Thyroid gland (tissue), 4 donors: ENCODE results near the gene IQCE. TPM values are rescaled to one million over a fixed set of nuclear protein-coding genes. Genes with fewer than 3 reads are reported as not detected.

ENCODE experiments used
- DNase-seq, 2 donors: peaks; one replicate each; pipeline ENCODE4 v3.0.0-alpha.2; 2019
- H3K27ac ChIP-seq, 3 donors: fragments of 200-600 bp; sonication (generic); 1 replicate in 2 of 3; 2 replicates in 1 of 3; pipeline ENCODE4 v1.5.1; 2016 to 2019; ENCODE audit warnings: mild to moderate bottlenecking in 1 of 3, moderate library complexity in 1 of 3
- H3K27me3 ChIP-seq: fragments of 200-600 bp; sonication (generic); one replicate; pipeline ENCODE4 v1.5.1; 2019
- H3K36me3 ChIP-seq, 2 donors: fragments of 200-600 bp; sonication (generic); one replicate each; pipeline ENCODE4 v1.5.1; 2016 to 2019
- H3K4me1 ChIP-seq, 2 donors: fragments of 200-600 bp; sonication (generic); one replicate each; pipeline ENCODE4 v1.5.1; 2017 to 2019
- H3K4me3 ChIP-seq, 3 donors: fragments of 200-600 bp; sonication (generic); replicated peaks in 1 of 3; 1 replicate in 2 of 3; 2 replicates in 1 of 3; pipeline ENCODE4 v1.5.1; 2016; ENCODE audit warnings: mild to moderate bottlenecking in 1 of 3
- H3K9me3 ChIP-seq: fragments of 200-600 bp; sonication (generic); one replicate; pipeline ENCODE4 v1.5.1; 2017
- CTCF ChIP-seq, 6 experiments: fragments of 200-600 bp in 3 of 6; fragments of 450-650 bp in 3 of 6; sonication (generic) in 3 of 6; IDR thresholded peaks; one replicate each; pipeline ENCODE4 v1.5.1; 2016 to 2019; ENCODE audit warnings: antibody characterized with exemption in 6 of 6, mild to moderate bottlenecking in 2 of 6, inconsistent platforms in 1 of 6, moderate library complexity in 1 of 6
- POLR2A ChIP-seq, 2 donors: fragments of 450-650 bp; IDR thresholded peaks; one replicate each; pipeline ENCODE4 v1.6.1; 2017; ENCODE audit warnings: antibody characterized with exemption in 2 of 2, mild to moderate bottlenecking in 2 of 2, moderate library complexity in 1 of 2
- WGBS, 2 donors: methylation state at CpG; one replicate each; pipeline ENCODE4 v1.1.5; 2017; 5-methylcytosine and 5-hydroxymethylcytosine counted together
- intact Hi-C: fragments of 100-400 bp; cut with DNase I; formaldehyde crosslinking; loops from one replicate; pipeline ENCODE4 v1.15.1; 2023
- total RNA-seq, 4 donors: library from RNA; depleted of rRNA; stranded (reverse); fragments of >200 nt; gene quantifications; one replicate each; pipeline ENCODE4 v1.2.3, GENCODE V29; 2016

IQCE gene
- total RNA-seq, 4 donors from 2014 or later: 16.0 to 40.2 (median 37.2) TPM

- intact Hi-C loops: loop anchor here (5.0 kb wide), 1 partner anchor 54 kb away; no protein-coding TSS in a partner anchor
- DNase-seq: no peak
- 94% methylated on average over 4 of the region's 10 CpGs; no CpG with 5 or more reads in 1 of the 2 donors for WGBS, 2 donors
These were observed 102.3 kb downstream of the IQCE start for GRCh38 chr7:2661096-2661449.

GRCh38 chr7:2661602-2662272 is 103.0 kb downstream of the IQCE start:
- TF ChIP-seq POLR2A (IDR thresholded peaks at IDR 0.05): no peak
- no peak for TF ChIP-seq CTCF (IDR thresholded peaks at IDR 0.05)
- DNase-seq: no peak
- no peak overlapping the region for H3K27ac ChIP-seq
- peaks cover 6 to 22% of the 10 kb centered on the region in 2 donors for H3K4me1 ChIP-seq
- H3K27me3 ChIP-seq: no peaks in the 10 kb centered on the region
- peaks cover 8% of the 10 kb centered on the region in 2 donors for H3K36me3 ChIP-seq
- 93 to 94% methylated on average over 38 to 43 of the region's 43 CpGs for WGBS, 2 donors
- no peak overlapping the region for H3K4me3 ChIP-seq
- no peaks in the 10 kb centered on the region for H3K9me3 ChIP-seq
- intact Hi-C loops: loop anchor here (5.0 kb wide), 1 partner anchor 54 kb away; no protein-coding TSS in a partner anchor

More at GRCh38 chr7:2661096-2661449, 102.3 kb downstream of the IQCE start:
- no peak overlapping the region for H3K27ac ChIP-seq
- no peaks in the 10 kb centered on the region for H3K27me3 ChIP-seq
- H3K4me3 ChIP-seq: no peak overlapping the region
- peaks cover under 1 to 15% of the 10 kb centered on the region in 2 donors for H3K4me1 ChIP-seq
- H3K9me3 ChIP-seq: no peaks in the 10 kb centered on the region
- no peak for TF ChIP-seq POLR2A (IDR thresholded peaks at IDR 0.05)
- no peak for TF ChIP-seq CTCF (IDR thresholded peaks at IDR 0.05)
- H3K36me3 ChIP-seq: peaks cover 13 to 15% of the 10 kb centered on the region in 2 donors

GRCh38 chr7:2662273-2663120 is 103.7 kb downstream of the IQCE start:
- Histone ChIP-seq H3K27me3 (no peaks in the 10 kb centered on the region), H3K36me3 (peaks cover 5 to 6% of the 10 kb centered on the region in 2 donors), H3K4me3 (no peak overlapping the region), H3K27ac (no peak overlapping the region), H3K9me3 (no peaks in the 10 kb centered on the region), H3K4me1 (peaks cover 6 to 24% of the 10 kb centered on the region in 2 donors)
- WGBS, 2 donors: 84 to 86% methylated on average over 18 to 23 of the region's 33 CpGs
- TF ChIP-seq CTCF (IDR thresholded peaks at IDR 0.05) (no peak), POLR2A (IDR thresholded peaks at IDR 0.05) (no peak)
- intact Hi-C loops: loop anchor here (5.0 kb wide), 1 partner anchor 55 kb away; no protein-coding TSS in a partner anchor
- DNase-seq: no peak

GRCh38 chr7:2663121-2663886 is 104.5 kb downstream of the IQCE start:
- Histone ChIP-seq H3K4me3 (no peak overlapping the region), H3K36me3 (peaks cover 0 to 6% of the 10 kb centered on the region in 2 donors), H3K4me1 (peaks cover 6 to 24% of the 10 kb centered on the region in 2 donors), H3K9me3 (no peaks in the 10 kb centered on the region), H3K27ac (peak overlapping the region in 1 of 3 donors; percentile 33), H3K27me3 (no peaks in the 10 kb centered on the region)
- DNase-seq: peak in 1 of 2 donors; percentile 47
- intact Hi-C loops: loop anchor here (5.0 kb wide), 1 partner anchor 56 kb away; no protein-coding TSS in a partner anchor
- no peak for TF ChIP-seq CTCF (IDR thresholded peaks at IDR 0.05)
- TF ChIP-seq POLR2A (IDR thresholded peaks at IDR 0.05): no peak
- 72 to 85% methylated on average over 17 to 23 of the region's 30 CpGs for WGBS, 2 donors
